HepG2 (cell line): ENCODE data around the gene RHBDL1. TPM values are rescaled to one million over a fixed set of nuclear protein-coding genes. Genes with fewer than 3 reads are reported as not detected.

ENCODE experiments used
- ETV6 ChIP-seq: sonication (generic); formaldehyde crosslinking; conservative IDR thresholded peaks from 2 replicates; pipeline ENCODE4 v1.4.0; 2020; ENCODE audit warnings: missing genetic modification reagents
- MAZ ChIP-seq, 2 experiments: sonication (generic) in 1 of 2; formaldehyde crosslinking in 1 of 2; IDR thresholded peaks; 2 replicates each; pipeline versions ENCODE4 v1.5.0 to v1.6.1; 2012 to 2020; ENCODE audit warnings: low read depth in 2 of 2, mild to moderate bottlenecking in 2 of 2, borderline replicate concordance in 1 of 2, improper control_type of control experiment in 1 of 2, low read length in 1 of 2, missing genetic modification reagents in 1 of 2, moderate library complexity in 1 of 2
- MED8 ChIP-seq: sonication (generic); formaldehyde crosslinking; IDR thresholded peaks from 2 replicates; pipeline ENCODE4 v1.8.1; 2023; ENCODE audit warnings: mild to moderate bottlenecking, missing genetic modification reagents; ENCODE audit not compliant: insufficient replicate concordance
- MZF1 ChIP-seq: sonication (generic); formaldehyde crosslinking; IDR thresholded peaks from 2 replicates; pipeline ENCODE4 v1.8.1; 2023; ENCODE audit warnings: mild to moderate bottlenecking, missing genetic modification reagents, borderline replicate concordance
- NR1H2 ChIP-seq: sonication (generic); formaldehyde crosslinking; IDR thresholded peaks from 2 replicates; pipeline ENCODE4 v1.8.1; 2022; ENCODE audit warnings: low read depth, missing genetic modification reagents, borderline replicate concordance
- PHF20 ChIP-seq: sonication (generic); formaldehyde crosslinking; IDR thresholded peaks from 2 replicates; pipeline ENCODE4 v1.5.0; 2020; ENCODE audit warnings: mild to moderate bottlenecking, missing genetic modification reagents
- SAP130 ChIP-seq: IDR thresholded peaks from 2 replicates; pipeline ENCODE4 v1.6.1; 2016; ENCODE audit warnings: low read depth
- SIN3B ChIP-seq: fragments of 150-350 bp; IDR thresholded peaks from 2 replicates; pipeline ENCODE4 v1.6.1; 2014; ENCODE audit warnings: low read length
- SMAD1 ChIP-seq: sonication (generic); formaldehyde crosslinking; IDR thresholded peaks from 2 replicates; pipeline ENCODE4 v1.4.0; 2020; ENCODE audit warnings: missing genetic modification reagents, low read depth, mild to moderate bottlenecking, borderline replicate concordance
- SMC3 ChIP-seq: IDR thresholded peaks from 2 replicates; pipeline ENCODE4 v1.6.1; 2011; ENCODE audit warnings: low read length, improper control_type of control experiment
- SP1 ChIP-seq, 2 experiments: fragments of 450-650 bp in 1 of 2; sonication (generic) in 1 of 2; formaldehyde crosslinking in 1 of 2; IDR thresholded peaks; 2 replicates each; pipeline versions ENCODE4 v1.4.0 to v1.6.1; 2016 to 2020; ENCODE audit warnings: missing genetic modification reagents in 1 of 2
- ZC3H13 ChIP-seq: sonication (generic); formaldehyde crosslinking; IDR thresholded peaks from 2 replicates; pipeline ENCODE4 v1.8.1; 2023; ENCODE audit warnings: mild to moderate bottlenecking, missing genetic modification reagents, moderate library complexity
- ZNF282 ChIP-seq: fragments of 450-650 bp; IDR thresholded peaks from 2 replicates; pipeline ENCODE4 v1.6.1; 2018; ENCODE audit not compliant: partially characterized antibody
- ZSCAN20 ChIP-seq: sonication (generic); formaldehyde crosslinking; IDR thresholded peaks from 2 replicates; pipeline ENCODE4 v1.4.0; 2020; ENCODE audit warnings: missing genetic modification reagents, mild to moderate bottlenecking, borderline replicate concordance
- polyA plus RNA-seq, 8 experiments: library from polyadenylated mRNA; depleted of rRNA in 3 of 8; stranded (reverse) in 7 of 8; unstranded in 1 of 8; fragments of >200 nt; fragmentation: Illumina TruSeq in 4 of 8; extraction: Trizol in 4 of 8; gene quantifications; 2 replicates each; pipeline versions ENCODE4 v1.2.1 to v1.2.3, GENCODE V29; 2011 to 2016; ENCODE audit warnings: low read depth in 4 of 8, missing spikeins in 1 of 8, mixed read lengths in 1 of 8; ENCODE audit not compliant: insufficient read depth in 1 of 8
- total RNA-seq, 5 experiments: library from RNA; depleted of rRNA; stranded (reverse); fragments of >200 nt; fragmentation: Illumina TruSeq; extraction: Trizol; gene quantifications; 2 replicates each; pipeline ENCODE4 v1.2.3, GENCODE V29; 2016; ENCODE audit warnings: low read depth in 1 of 5
- TF ChIP-seq, protein P1 (sequence below), 2 experiments: sonication (generic) in 1 of 2; formaldehyde crosslinking in 1 of 2; IDR thresholded peaks; 2 replicates each; pipeline versions ENCODE4 v1.4.0 to v1.6.1; 2016 to 2020; ENCODE audit warnings: borderline replicate concordance in 1 of 2, low read depth in 1 of 2, mild to moderate bottlenecking in 1 of 2, missing genetic modification reagents in 1 of 2
- TF ChIP-seq, protein P2 (sequence below): sonication (generic); formaldehyde crosslinking; IDR thresholded peaks from 2 replicates; pipeline ENCODE4 v1.4.0; 2020; ENCODE audit warnings: missing genetic modification reagents
- TF ChIP-seq, protein P3 (sequence below): IDR thresholded peaks from 2 replicates; pipeline ENCODE4 v1.6.1; 2012; ENCODE audit warnings: low read depth, low read length, improper control_type of control experiment

Gene RHBDL1
- total and polyA plus RNA-seq, 2 of the 13 experiments (the other 11 are each of a cell fraction or from before 2014, with no cell fraction given): 1.8 to 3.8 TPM

- TF ChIP-seq, protein P1, sequence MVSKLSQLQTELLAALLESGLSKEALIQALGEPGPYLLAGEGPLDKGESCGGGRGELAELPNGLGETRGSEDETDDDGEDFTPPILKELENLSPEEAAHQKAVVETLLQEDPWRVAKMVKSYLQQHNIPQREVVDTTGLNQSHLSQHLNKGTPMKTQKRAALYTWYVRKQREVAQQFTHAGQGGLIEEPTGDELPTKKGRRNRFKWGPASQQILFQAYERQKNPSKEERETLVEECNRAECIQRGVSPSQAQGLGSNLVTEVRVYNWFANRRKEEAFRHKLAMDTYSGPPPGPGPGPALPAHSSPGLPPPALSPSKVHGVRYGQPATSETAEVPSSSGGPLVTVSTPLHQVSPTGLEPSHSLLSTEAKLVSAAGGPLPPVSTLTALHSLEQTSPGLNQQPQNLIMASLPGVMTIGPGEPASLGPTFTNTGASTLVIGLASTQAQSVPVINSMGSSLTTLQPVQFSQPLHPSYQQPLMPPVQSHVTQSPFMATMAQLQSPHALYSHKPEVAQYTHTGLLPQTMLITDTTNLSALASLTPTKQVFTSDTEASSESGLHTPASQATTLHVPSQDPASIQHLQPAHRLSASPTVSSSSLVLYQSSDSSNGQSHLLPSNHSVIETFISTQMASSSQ (IDR thresholded peaks at IDR 0.05; ENCODE audit: low read depth): no peak
- TF ChIP-seq, protein P1 (CRISPR knock-in tag; IDR thresholded peaks at IDR 0.05; ENCODE audit: borderline replicate concordance): peak; percentile 38; the same call in 1 of the 2 replicates
- no peak for TF ChIP-seq MZF1
- peak; percentile 91 for TF ChIP-seq ZC3H13 (CRISPR knock-in tag)
- no peak for TF ChIP-seq MED8
- TF ChIP-seq MAZ (IDR thresholded peaks at IDR 0.05; ENCODE audit: borderline replicate concordance, low read depth, low read length): no peak
- TF ChIP-seq MAZ (CRISPR knock-in tag; IDR thresholded peaks at IDR 0.05; ENCODE audit: low read depth): peak; percentile 65
- TF ChIP-seq NR1H2 (CRISPR knock-in tag): no peak
- peak; percentile 26; the same call in 1 of the 2 replicates for TF ChIP-seq SMAD1 (CRISPR knock-in tag)
- no peak for TF ChIP-seq ZNF282
- TF ChIP-seq SMC3: no peak
- TF ChIP-seq ZSCAN20: no peak
- TF ChIP-seq, protein P2, sequence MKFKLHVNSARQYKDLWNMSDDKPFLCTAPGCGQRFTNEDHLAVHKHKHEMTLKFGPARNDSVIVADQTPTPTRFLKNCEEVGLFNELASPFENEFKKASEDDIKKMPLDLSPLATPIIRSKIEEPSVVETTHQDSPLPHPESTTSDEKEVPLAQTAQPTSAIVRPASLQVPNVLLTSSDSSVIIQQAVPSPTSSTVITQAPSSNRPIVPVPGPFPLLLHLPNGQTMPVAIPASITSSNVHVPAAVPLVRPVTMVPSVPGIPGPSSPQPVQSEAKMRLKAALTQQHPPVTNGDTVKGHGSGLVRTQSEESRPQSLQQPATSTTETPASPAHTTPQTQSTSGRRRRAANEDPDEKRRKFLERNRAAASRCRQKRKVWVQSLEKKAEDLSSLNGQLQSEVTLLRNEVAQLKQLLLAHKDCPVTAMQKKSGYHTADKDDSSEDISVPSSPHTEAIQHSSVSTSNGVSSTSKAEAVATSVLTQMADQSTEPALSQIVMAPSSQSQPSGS (CRISPR knock-in tag): peak; percentile 21; the same call in 1 of the 2 replicates
- no peak for TF ChIP-seq SP1 (IDR thresholded peaks at IDR 0.05)
- TF ChIP-seq SP1 (CRISPR knock-in tag; IDR thresholded peaks at IDR 0.05): peak; percentile 65
- no peak for TF ChIP-seq ETV6 (CRISPR knock-in tag)
- TF ChIP-seq, protein P3, sequence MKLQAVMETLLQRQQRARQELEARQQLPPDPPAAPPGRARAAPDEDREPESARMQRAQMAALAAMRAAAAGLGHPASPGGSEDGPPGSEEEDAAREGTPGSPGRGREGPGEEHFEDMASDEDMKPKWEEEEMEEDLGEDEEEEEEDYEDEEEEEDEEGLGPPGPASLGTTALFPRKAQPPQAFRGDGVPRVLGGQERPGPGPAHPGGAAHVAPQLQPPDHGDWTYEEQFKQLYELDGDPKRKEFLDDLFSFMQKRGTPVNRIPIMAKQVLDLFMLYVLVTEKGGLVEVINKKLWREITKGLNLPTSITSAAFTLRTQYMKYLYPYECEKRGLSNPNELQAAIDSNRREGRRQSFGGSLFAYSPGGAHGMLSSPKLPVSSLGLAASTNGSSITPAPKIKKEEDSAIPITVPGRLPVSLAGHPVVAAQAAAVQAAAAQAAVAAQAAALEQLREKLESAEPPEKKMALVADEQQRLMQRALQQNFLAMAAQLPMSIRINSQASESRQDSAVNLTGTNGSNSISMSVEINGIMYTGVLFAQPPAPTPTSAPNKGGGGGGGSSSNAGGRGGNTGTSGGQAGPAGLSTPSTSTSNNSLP: no peak
- no peak for TF ChIP-seq SIN3B
- TF ChIP-seq PHF20 (CRISPR knock-in tag): peak; percentile 53
- TF ChIP-seq SAP130 (CRISPR knock-in tag): peak; percentile 84
These were observed 3.7 kb downstream of the RHBDL1 start (continued) for GRCh38 chr16:678858-679813.
